ENCODE measurements around the gene GIN1.

GIN1 gene

DNA sequence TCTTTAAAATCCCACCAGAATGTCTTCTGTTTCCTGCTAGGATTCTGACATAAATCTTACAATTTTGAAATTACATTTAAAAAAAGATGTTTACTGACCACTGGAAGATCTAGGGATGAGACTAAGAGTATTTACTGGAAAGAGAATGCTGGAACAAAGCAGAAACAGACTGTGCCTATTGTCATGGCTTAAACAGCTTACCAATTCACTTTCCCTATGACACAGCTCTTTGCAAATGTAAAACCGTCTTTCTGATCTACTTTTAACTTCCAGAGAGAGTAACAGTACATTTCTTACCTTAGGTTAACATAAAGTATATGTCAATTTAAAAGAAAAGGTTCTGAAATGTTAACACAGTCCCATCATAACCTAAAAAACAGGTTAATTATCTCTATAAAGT is 10.7 kb downstream of the GIN1 start:
- Histone ChIP-seq H3K27ac (ENCODE audit: low read depth, low read length, severe bottlenecking) (no peak overlapping the region), H3K4me3 (ENCODE audit: extremely low read depth, insufficient read depth, low read length, poor library complexity, severe bottlenecking) (no peak overlapping the region), H3K4me1 (ENCODE audit: control insufficient read depth, insufficient read depth, low read length, poor library complexity, severe bottlenecking) (no peaks in the 10 kb centered on the region), H3K36me3 (ENCODE audit: control insufficient read depth, insufficient read depth, low read length) (no peaks in the 10 kb centered on the region), H3K9me3 (ENCODE audit: control insufficient read depth, low read length) (no peaks in the 10 kb centered on the region)
- no CpG with 5 or more reads among the region's 1 CpG for WGBS, 2 experiments (ENCODE audit: insufficient coverage in 2 of 2)

GRCh38 chr5:103108086-103108485 is 11.9 kb downstream of the GIN1 start:
- H3K27ac ChIP-seq (ENCODE audit: low read depth, low read length, severe bottlenecking): no peak overlapping the region
- H3K36me3 ChIP-seq (ENCODE audit: control insufficient read depth, insufficient read depth, low read length): no peaks in the 10 kb centered on the region
- no peak overlapping the region for H3K4me3 ChIP-seq (ENCODE audit: extremely low read depth, insufficient read depth, low read length, poor library complexity, severe bottlenecking)
- H3K4me1 ChIP-seq (ENCODE audit: control insufficient read depth, insufficient read depth, low read length, poor library complexity, severe bottlenecking): no peaks in the 10 kb centered on the region
- WGBS, 2 experiments (ENCODE audit: insufficient coverage in 2 of 2): no CpG with 5 or more reads among the region's 2 CpGs
- no peaks in the 10 kb centered on the region for H3K9me3 ChIP-seq (ENCODE audit: control insufficient read depth, low read length)

- H3K4me1 ChIP-seq (ENCODE audit: control insufficient read depth, insufficient read depth, low read length, poor library complexity, severe bottlenecking): no peaks in the 10 kb centered on the region
- H3K27ac ChIP-seq (ENCODE audit: low read depth, low read length, severe bottlenecking): no peak overlapping the region
- peaks cover 6% of the 10 kb centered on the region for H3K36me3 ChIP-seq (ENCODE audit: control insufficient read depth, insufficient read depth, low read length)
- WGBS, 2 experiments (ENCODE audit: insufficient coverage in 2 of 2): no CpG with 5 or more reads among the region's 1 CpG
- H3K4me3 ChIP-seq (ENCODE audit: extremely low read depth, insufficient read depth, low read length, poor library complexity, severe bottlenecking): no peak overlapping the region
- no peaks in the 10 kb centered on the region for H3K9me3 ChIP-seq (ENCODE audit: control insufficient read depth, low read length)
Observed at GRCh38 chr5:103102234-103102633, 17.7 kb downstream of the GIN1 start.

- H3K36me3 ChIP-seq (ENCODE audit: control insufficient read depth, insufficient read depth, low read length): peaks cover 6% of the 10 kb centered on the region
- H3K4me3 ChIP-seq (ENCODE audit: extremely low read depth, insufficient read depth, low read length, poor library complexity, severe bottlenecking): no peak overlapping the region
- H3K4me1 ChIP-seq (ENCODE audit: control insufficient read depth, insufficient read depth, low read length, poor library complexity, severe bottlenecking): no peaks in the 10 kb centered on the region
- H3K27ac ChIP-seq (ENCODE audit: low read depth, low read length, severe bottlenecking): no peak overlapping the region
- no peaks in the 10 kb centered on the region for H3K9me3 ChIP-seq (ENCODE audit: control insufficient read depth, low read length)
- WGBS, 2 experiments (ENCODE audit: insufficient coverage in 2 of 2): 88 to 100% methylated on average over 1 of the region's 6 CpGs
Observed at GRCh38 chr5:103101079-103101750, 18.7 kb downstream of the GIN1 start.

- no peaks in the 10 kb centered on the region for H3K4me1 ChIP-seq (ENCODE audit: control insufficient read depth, insufficient read depth, low read length, poor library complexity, severe bottlenecking)
- no peaks in the 10 kb centered on the region for H3K9me3 ChIP-seq (ENCODE audit: control insufficient read depth, low read length)
- no peak overlapping the region for H3K4me3 ChIP-seq (ENCODE audit: extremely low read depth, insufficient read depth, low read length, poor library complexity, severe bottlenecking)
- no peak overlapping the region for H3K27ac ChIP-seq (ENCODE audit: low read depth, low read length, severe bottlenecking)
- no CpG with 5 or more reads among the region's 2 CpGs for WGBS, 2 experiments (ENCODE audit: insufficient coverage in 2 of 2)
- H3K36me3 ChIP-seq (ENCODE audit: control insufficient read depth, insufficient read depth, low read length): peaks cover 6% of the 10 kb centered on the region
Observed at GRCh38 chr5:103098993-103099392, 20.9 kb downstream of the GIN1 start.

DNA sequence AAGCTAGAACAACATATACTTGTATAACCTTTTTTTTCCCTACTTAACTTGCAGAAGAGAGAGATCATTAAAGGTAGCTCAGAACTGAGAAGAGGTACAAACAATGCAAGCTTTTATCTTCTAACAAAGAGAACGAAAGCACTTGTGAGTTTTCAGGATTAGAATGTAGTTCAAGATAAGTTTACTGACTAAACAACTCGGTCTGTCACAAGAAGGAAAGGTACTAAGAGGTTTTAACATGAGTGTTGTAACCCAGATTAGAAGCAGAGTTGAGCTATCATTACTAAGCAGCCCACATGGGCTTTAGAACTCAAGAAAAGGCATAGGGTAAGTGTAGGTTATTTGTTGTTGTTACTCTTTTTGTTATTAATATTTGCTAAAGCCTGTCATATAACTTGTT is 25.2 kb downstream of the GIN1 start:
- WGBS, 2 experiments (ENCODE audit: insufficient coverage in 2 of 2): 77 to 80% methylated on average over 1 to 2 of the region's 2 CpGs
- no peak overlapping the region for H3K27ac ChIP-seq (ENCODE audit: low read depth, low read length, severe bottlenecking)

GRCh38 chr5:103093727-103094126 is 26.2 kb downstream of the GIN1 start:
- H3K36me3 ChIP-seq (ENCODE audit: control insufficient read depth, insufficient read depth, low read length): peaks cover 3% of the 10 kb centered on the region
- H3K27ac ChIP-seq (ENCODE audit: low read depth, low read length, severe bottlenecking): no peak overlapping the region
- WGBS, 2 experiments (ENCODE audit: insufficient coverage in 2 of 2): no CpG with 5 or more reads among the region's 1 CpG
- H3K4me1 ChIP-seq (ENCODE audit: control insufficient read depth, insufficient read depth, low read length, poor library complexity, severe bottlenecking): no peaks in the 10 kb centered on the region
- H3K4me3 ChIP-seq (ENCODE audit: extremely low read depth, insufficient read depth, low read length, poor library complexity, severe bottlenecking): no peak overlapping the region
- no peaks in the 10 kb centered on the region for H3K9me3 ChIP-seq (ENCODE audit: control insufficient read depth, low read length)

More for the DNA sequence above, 25.2 kb downstream of the GIN1 start:
- peaks cover 3% of the 10 kb centered on the region for H3K36me3 ChIP-seq (ENCODE audit: control insufficient read depth, insufficient read depth, low read length)
- H3K4me1 ChIP-seq (ENCODE audit: control insufficient read depth, insufficient read depth, low read length, poor library complexity, severe bottlenecking): no peaks in the 10 kb centered on the region
- H3K4me3 ChIP-seq (ENCODE audit: extremely low read depth, insufficient read depth, low read length, poor library complexity, severe bottlenecking): no peak overlapping the region
- no peaks in the 10 kb centered on the region for H3K9me3 ChIP-seq (ENCODE audit: control insufficient read depth, low read length)

DNA sequence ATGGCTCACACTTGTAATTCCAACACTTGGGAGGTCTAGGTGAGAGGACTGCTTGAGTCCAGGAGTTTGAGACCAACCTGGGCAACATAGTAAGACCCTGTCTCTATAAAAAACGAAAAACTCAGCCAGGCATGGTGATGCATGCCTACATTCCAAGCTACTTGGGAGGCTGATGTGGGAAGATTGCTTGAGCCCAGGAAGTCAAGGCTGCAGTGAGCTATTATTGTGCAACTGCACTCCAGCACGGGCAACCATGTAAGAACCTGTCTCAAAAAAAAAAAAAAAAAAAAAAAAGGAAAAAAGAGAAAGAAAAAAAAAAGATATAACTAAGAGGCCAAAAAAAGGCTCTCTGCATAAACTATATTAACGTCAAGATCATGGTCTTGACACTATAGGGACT is 27.3 kb downstream of the GIN1 start:
- H3K4me3 ChIP-seq (ENCODE audit: extremely low read depth, insufficient read depth, low read length, poor library complexity, severe bottlenecking): no peak overlapping the region
- no peaks in the 10 kb centered on the region for H3K9me3 ChIP-seq (ENCODE audit: control insufficient read depth, low read length)
- no peaks in the 10 kb centered on the region for H3K4me1 ChIP-seq (ENCODE audit: control insufficient read depth, insufficient read depth, low read length, poor library complexity, severe bottlenecking)
- no peak overlapping the region for H3K27ac ChIP-seq (ENCODE audit: low read depth, low read length, severe bottlenecking)
- peaks cover 3% of the 10 kb centered on the region for H3K36me3 ChIP-seq (ENCODE audit: control insufficient read depth, insufficient read depth, low read length)
- WGBS, 2 experiments (ENCODE audit: insufficient coverage in 2 of 2): 73 to 100% methylated on average over 1 to 2 of the region's 3 CpGs

DNA sequence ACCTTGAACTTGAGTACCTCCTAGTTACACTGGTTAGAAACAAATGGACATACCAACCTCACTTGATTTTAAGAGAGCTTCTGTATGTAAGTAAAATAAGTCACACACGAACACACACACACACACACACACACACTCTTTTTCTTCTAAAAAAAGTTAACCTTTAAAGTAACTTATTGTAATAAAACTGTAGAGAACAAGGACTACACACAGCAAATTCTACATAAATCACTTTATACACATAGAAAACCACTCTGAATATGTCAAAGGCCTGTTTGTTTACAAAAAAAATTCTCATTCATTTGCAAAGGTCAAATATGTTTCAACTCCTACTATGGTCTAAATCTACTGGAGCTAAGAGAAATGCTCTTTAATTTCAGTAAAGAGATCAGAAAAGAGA is 29.1 kb downstream of the GIN1 start:
- no peak overlapping the region for H3K27ac ChIP-seq (ENCODE audit: low read depth, low read length, severe bottlenecking)
- no peaks in the 10 kb centered on the region for H3K4me1 ChIP-seq (ENCODE audit: control insufficient read depth, insufficient read depth, low read length, poor library complexity, severe bottlenecking)
- no peak overlapping the region for H3K4me3 ChIP-seq (ENCODE audit: extremely low read depth, insufficient read depth, low read length, poor library complexity, severe bottlenecking)
- no peaks in the 10 kb centered on the region for H3K9me3 ChIP-seq (ENCODE audit: control insufficient read depth, low read length)
- peaks cover 8% of the 10 kb centered on the region for H3K36me3 ChIP-seq (ENCODE audit: control insufficient read depth, insufficient read depth, low read length)
- no CpG with 5 or more reads among the region's 1 CpG for WGBS, 2 experiments (ENCODE audit: insufficient coverage in 2 of 2)

DNA sequence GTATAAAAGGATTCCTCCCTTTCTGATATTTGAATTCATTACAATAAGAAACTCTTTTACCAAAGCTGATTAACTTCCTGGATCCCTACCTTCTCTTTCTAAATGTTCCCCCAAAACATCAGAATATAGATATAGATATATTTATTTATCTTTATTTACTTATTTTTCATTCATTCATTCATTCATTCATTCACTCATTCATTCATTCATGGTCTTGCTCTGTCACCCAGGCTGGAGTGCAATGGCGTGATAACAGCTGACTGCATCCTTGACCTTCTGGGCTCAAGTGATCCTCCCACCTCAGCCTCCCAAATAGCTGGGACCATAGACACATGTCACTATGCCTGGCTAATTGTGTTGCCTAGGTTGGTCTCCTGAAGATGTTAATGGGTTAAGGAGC is 30.7 kb downstream of the GIN1 start:
- 86% methylated on average over 1 of the region's 1 CpG; no CpG with 5 or more reads in 1 of the 2 experiments for WGBS, 2 experiments (ENCODE audit: insufficient coverage in 2 of 2)
- H3K27ac ChIP-seq (ENCODE audit: low read depth, low read length, severe bottlenecking): no peak overlapping the region
- H3K4me1 ChIP-seq (ENCODE audit: control insufficient read depth, insufficient read depth, low read length, poor library complexity, severe bottlenecking): no peaks in the 10 kb centered on the region
- H3K4me3 ChIP-seq (ENCODE audit: extremely low read depth, insufficient read depth, low read length, poor library complexity, severe bottlenecking): no peak overlapping the region
- H3K36me3 ChIP-seq (ENCODE audit: control insufficient read depth, insufficient read depth, low read length): peaks cover 11% of the 10 kb centered on the region
- peaks cover 6% of the 10 kb centered on the region for H3K9me3 ChIP-seq (ENCODE audit: control insufficient read depth, low read length)

DNA sequence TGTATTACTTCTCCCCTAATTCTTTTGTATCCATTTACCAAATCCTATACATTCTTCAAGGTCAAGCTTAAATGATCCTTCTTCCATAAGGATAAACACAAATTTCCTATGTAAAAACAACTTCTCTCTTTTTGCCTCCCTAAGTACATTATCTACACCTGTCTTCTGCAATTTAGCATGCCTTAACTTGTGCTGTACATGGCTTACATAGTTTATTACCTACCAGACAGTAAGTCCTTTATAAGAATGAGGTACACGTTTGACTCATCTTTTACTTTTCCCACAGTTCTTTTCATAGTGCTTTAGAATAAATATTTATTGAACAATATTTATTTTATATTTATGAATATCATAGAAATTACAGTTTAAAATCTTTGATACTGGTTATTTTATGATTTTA is 33.4 kb downstream of the GIN1 start:
- no peak overlapping the region for H3K27ac ChIP-seq (ENCODE audit: low read depth, low read length, severe bottlenecking)
- no peak overlapping the region for H3K4me3 ChIP-seq (ENCODE audit: extremely low read depth, insufficient read depth, low read length, poor library complexity, severe bottlenecking)
- H3K9me3 ChIP-seq (ENCODE audit: control insufficient read depth, low read length): peaks cover 6% of the 10 kb centered on the region
- H3K36me3 ChIP-seq (ENCODE audit: control insufficient read depth, insufficient read depth, low read length): peaks cover 8% of the 10 kb centered on the region
- no CpG with 5 or more reads among the region's 1 CpG for WGBS, 2 experiments (ENCODE audit: insufficient coverage in 2 of 2)
- H3K4me1 ChIP-seq (ENCODE audit: control insufficient read depth, insufficient read depth, low read length, poor library complexity, severe bottlenecking): no peaks in the 10 kb centered on the region

All from mesodermal cell (in vitro differentiated cells).